HepG2 (cell line): Measurements from ENCODE around the gene SLC38A8.

ENCODE experiments used
- CHD4 ChIP-seq: fragments of 200-600 bp; sonication (generic); IDR thresholded peaks from 2 replicates; pipeline ENCODE4 v1.7.0; 2017; ENCODE audit warnings: mild to moderate bottlenecking, low read length, borderline replicate concordance
- ELF4 ChIP-seq: sonication (generic); formaldehyde crosslinking; IDR thresholded peaks from 2 replicates; pipeline ENCODE4 v1.5.0; 2020; ENCODE audit warnings: missing genetic modification reagents, mild to moderate bottlenecking, moderate library complexity, borderline replicate concordance
- KDM1A ChIP-seq: IDR thresholded peaks from 2 replicates; pipeline ENCODE4 v1.6.1; 2016; ENCODE audit warnings: missing compliant biosample characterization
- MZF1 ChIP-seq: sonication (generic); formaldehyde crosslinking; IDR thresholded peaks from 2 replicates; pipeline ENCODE4 v1.8.1; 2023; ENCODE audit warnings: mild to moderate bottlenecking, missing genetic modification reagents, borderline replicate concordance
- ZNF780A ChIP-seq: sonication (generic); formaldehyde crosslinking; IDR thresholded peaks from 2 replicates; pipeline ENCODE4 v1.8.0; 2022; ENCODE audit warnings: mild to moderate bottlenecking, missing genetic modification reagents, moderate library complexity
- TF ChIP-seq, protein P1 (sequence below): sonication (generic); formaldehyde crosslinking; IDR thresholded peaks from 2 replicates; pipeline ENCODE4 v1.5.0; 2020; ENCODE audit warnings: mild to moderate bottlenecking, missing genetic modification reagents, moderate library complexity
- TF ChIP-seq, protein P2 (sequence below): sonication (generic); formaldehyde crosslinking; IDR thresholded peaks from 2 replicates; pipeline ENCODE4 v1.5.1; 2020; ENCODE audit warnings: missing genetic modification reagents, mild to moderate bottlenecking, borderline replicate concordance
- TF ChIP-seq, protein P3 (sequence below): sonication (generic); formaldehyde crosslinking; IDR thresholded peaks from 2 replicates; pipeline ENCODE4 v1.4.0; 2020; ENCODE audit warnings: missing genetic modification reagents, mild to moderate bottlenecking, borderline replicate concordance

DNA sequence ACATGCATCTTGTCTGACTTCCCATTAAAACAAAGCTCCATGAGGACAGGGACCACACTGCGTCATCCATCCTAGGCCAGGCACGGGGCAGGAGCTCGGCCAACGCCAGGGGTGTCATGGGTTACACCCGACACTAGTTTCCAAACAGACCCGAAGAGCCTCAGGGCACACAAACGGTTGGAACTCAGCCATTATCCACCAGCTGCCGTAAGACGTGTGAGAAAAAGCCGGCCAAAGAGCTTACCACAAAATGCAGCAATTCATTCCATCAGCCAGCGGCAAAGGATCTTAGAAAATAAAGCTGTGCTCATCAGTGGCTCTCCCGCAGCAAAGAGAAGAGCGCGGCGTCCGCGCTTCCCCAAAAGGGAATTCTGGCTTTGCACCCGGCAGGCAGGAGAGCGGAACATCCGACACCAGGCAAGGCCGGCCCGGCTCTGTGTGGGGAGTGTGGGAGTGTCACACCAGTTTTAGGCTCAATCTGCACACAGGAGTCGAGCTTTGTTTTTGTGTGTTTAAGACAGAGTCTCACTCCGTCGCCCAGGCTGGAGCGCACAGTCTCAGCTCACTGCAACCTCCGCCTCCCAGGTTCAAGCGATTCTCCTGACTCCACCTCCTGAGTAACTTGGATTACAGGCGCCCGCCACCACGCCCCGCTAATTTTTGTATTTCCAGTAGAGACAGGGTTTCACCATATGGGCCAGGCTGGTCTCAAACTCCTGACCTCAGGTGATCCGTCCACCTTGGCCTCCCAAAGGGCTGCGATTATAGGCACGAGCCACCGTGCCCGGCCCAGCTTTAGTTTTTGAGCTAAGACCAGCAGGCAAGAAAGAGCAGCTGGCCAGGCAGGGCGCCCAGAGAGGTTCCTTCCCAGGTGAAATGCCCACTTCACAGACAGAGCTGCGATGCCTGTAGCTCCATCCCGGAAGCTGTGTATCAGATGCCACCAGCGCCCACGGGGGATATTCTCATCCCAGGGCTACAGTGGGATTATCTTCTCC is 1.5 kb downstream of the SLC38A8 start:
- TF ChIP-seq, protein P1, sequence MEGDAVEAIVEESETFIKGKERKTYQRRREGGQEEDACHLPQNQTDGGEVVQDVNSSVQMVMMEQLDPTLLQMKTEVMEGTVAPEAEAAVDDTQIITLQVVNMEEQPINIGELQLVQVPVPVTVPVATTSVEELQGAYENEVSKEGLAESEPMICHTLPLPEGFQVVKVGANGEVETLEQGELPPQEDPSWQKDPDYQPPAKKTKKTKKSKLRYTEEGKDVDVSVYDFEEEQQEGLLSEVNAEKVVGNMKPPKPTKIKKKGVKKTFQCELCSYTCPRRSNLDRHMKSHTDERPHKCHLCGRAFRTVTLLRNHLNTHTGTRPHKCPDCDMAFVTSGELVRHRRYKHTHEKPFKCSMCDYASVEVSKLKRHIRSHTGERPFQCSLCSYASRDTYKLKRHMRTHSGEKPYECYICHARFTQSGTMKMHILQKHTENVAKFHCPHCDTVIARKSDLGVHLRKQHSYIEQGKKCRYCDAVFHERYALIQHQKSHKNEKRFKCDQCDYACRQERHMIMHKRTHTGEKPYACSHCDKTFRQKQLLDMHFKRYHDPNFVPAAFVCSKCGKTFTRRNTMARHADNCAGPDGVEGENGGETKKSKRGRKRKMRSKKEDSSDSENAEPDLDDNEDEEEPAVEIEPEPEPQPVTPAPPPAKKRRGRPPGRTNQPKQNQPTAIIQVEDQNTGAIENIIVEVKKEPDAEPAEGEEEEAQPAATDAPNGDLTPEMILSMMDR (CRISPR knock-in tag), result no peak
- TF ChIP-seq, protein P2, sequence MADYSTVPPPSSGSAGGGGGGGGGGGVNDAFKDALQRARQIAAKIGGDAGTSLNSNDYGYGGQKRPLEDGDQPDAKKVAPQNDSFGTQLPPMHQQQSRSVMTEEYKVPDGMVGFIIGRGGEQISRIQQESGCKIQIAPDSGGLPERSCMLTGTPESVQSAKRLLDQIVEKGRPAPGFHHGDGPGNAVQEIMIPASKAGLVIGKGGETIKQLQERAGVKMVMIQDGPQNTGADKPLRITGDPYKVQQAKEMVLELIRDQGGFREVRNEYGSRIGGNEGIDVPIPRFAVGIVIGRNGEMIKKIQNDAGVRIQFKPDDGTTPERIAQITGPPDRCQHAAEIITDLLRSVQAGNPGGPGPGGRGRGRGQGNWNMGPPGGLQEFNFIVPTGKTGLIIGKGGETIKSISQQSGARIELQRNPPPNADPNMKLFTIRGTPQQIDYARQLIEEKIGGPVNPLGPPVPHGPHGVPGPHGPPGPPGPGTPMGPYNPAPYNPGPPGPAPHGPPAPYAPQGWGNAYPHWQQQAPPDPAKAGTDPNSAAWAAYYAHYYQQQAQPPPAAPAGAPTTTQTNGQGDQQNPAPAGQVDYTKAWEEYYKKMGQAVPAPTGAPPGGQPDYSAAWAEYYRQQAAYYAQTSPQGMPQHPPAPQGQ (CRISPR knock-in tag), result no peak
- TF ChIP-seq CHD4 (no peak), ELF4 (no peak), ZNF780A (CRISPR knock-in tag) (no peak), MZF1 (CRISPR knock-in tag) (no peak), KDM1A (CRISPR knock-in tag) (no peak)
- TF ChIP-seq, protein P3, sequence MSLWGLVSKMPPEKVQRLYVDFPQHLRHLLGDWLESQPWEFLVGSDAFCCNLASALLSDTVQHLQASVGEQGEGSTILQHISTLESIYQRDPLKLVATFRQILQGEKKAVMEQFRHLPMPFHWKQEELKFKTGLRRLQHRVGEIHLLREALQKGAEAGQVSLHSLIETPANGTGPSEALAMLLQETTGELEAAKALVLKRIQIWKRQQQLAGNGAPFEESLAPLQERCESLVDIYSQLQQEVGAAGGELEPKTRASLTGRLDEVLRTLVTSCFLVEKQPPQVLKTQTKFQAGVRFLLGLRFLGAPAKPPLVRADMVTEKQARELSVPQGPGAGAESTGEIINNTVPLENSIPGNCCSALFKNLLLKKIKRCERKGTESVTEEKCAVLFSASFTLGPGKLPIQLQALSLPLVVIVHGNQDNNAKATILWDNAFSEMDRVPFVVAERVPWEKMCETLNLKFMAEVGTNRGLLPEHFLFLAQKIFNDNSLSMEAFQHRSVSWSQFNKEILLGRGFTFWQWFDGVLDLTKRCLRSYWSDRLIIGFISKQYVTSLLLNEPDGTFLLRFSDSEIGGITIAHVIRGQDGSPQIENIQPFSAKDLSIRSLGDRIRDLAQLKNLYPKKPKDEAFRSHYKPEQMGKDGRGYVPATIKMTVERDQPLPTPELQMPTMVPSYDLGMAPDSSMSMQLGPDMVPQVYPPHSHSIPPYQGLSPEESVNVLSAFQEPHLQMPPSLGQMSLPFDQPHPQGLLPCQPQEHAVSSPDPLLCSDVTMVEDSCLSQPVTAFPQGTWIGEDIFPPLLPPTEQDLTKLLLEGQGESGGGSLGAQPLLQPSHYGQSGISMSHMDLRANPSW (CRISPR knock-in tag), result no peak
